Astrocyte (in vitro differentiated cells and primary cell): Measurements from ENCODE around the gene NLGN3. TPM values are rescaled to one million over a fixed set of nuclear protein-coding genes. Genes with fewer than 3 reads are reported as not detected.

Source experiments
- DNase-seq: peaks from one replicate; pipeline ENCODE4 v3.0.0-alpha.2; 2010; ENCODE audit warnings: low read depth
- FAIRE-seq: peaks from 2 replicates; lab custom pipeline; 2011; peaks lifted over from hg19 to GRCh38; lab: Jason Lieb, UNC
- H2AFZ ChIP-seq: 2 replicates; pipeline ENCODE4 v1.6.0; 2012; ENCODE audit warnings: low read depth, low read length, inconsistent platforms
- H3K27ac ChIP-seq: 2 replicates; pipeline ENCODE4 v1.5.1; 2011; ENCODE audit warnings: low read depth, low read length, inconsistent platforms
- H3K27me3 ChIP-seq: 2 replicates; pipeline ENCODE4 v1.6.0; 2011; ENCODE audit warnings: low read length, inconsistent platforms; ENCODE audit not compliant: insufficient read depth
- H3K36me3 ChIP-seq: 2 replicates; pipeline ENCODE4 v1.5.1; 2011; ENCODE audit warnings: low read length, inconsistent platforms; ENCODE audit not compliant: insufficient read depth
- H3K4me1 ChIP-seq: 2 replicates; pipeline ENCODE4 v1.5.1; 2011; ENCODE audit warnings: low read length, inconsistent platforms; ENCODE audit not compliant: insufficient read depth
- H3K4me2 ChIP-seq: 2 replicates; pipeline ENCODE4 v1.6.0; 2012; ENCODE audit warnings: low read length, inconsistent platforms
- H3K4me3 ChIP-seq: 2 replicates; pipeline ENCODE4 v1.5.1; 2011; ENCODE audit warnings: low read depth, mild to moderate bottlenecking, low read length, inconsistent platforms; ENCODE audit not compliant: insufficient read depth
- H3K79me2 ChIP-seq: 2 replicates; pipeline ENCODE4 v1.6.0; 2012; ENCODE audit warnings: mild to moderate bottlenecking, low read length, inconsistent platforms; ENCODE audit not compliant: insufficient read depth
- H3K9ac ChIP-seq: 2 replicates; pipeline ENCODE4 v1.6.0; 2012; ENCODE audit warnings: mild to moderate bottlenecking, low read length, inconsistent platforms
- H3K9me3 ChIP-seq: 2 replicates; pipeline ENCODE4 v1.5.1; 2012; ENCODE audit warnings: low read depth, mild to moderate bottlenecking, low read length, inconsistent platforms; ENCODE audit not compliant: insufficient read depth
- H4K20me1 ChIP-seq: 2 replicates; pipeline ENCODE4 v1.6.0; 2012; ENCODE audit warnings: low read length, inconsistent platforms; ENCODE audit not compliant: insufficient read depth
- H3K27ac Mint-ChIP-seq: one replicate; pipeline ENCODE4 v1.8.0; 2021; ENCODE audit warnings: mild to moderate bottlenecking, mixed read lengths; ENCODE audit not compliant: unreplicated experiment
- H3K27me3 Mint-ChIP-seq: one replicate; pipeline ENCODE4 v1.8.0; 2021; ENCODE audit warnings: low read depth, mixed read lengths; ENCODE audit not compliant: unreplicated experiment
- H3K36me3 Mint-ChIP-seq: one replicate; pipeline ENCODE4 v1.8.0; 2021; ENCODE audit warnings: low read depth, mixed read lengths; ENCODE audit not compliant: unreplicated experiment
- H3K4me1 Mint-ChIP-seq: one replicate; pipeline ENCODE4 v1.8.0; 2021; ENCODE audit warnings: low read depth, mixed read lengths; ENCODE audit not compliant: unreplicated experiment
- H3K4me3 Mint-ChIP-seq: one replicate; pipeline ENCODE4 v1.8.0; 2021; ENCODE audit warnings: mild to moderate bottlenecking, moderate library complexity, mixed read lengths; ENCODE audit not compliant: unreplicated experiment
- H3K9me3 Mint-ChIP-seq: one replicate; pipeline ENCODE4 v1.8.0; 2021; ENCODE audit warnings: mild to moderate bottlenecking, mixed read lengths; ENCODE audit not compliant: unreplicated experiment
- CTCF ChIP-seq: IDR thresholded peaks from 2 replicates; pipeline ENCODE4 v1.5.1; 2011; ENCODE audit warnings: low read depth, mild to moderate bottlenecking, inconsistent platforms, low read length, moderate library complexity; ENCODE audit not compliant: insufficient read depth
- EZH2 ChIP-seq: IDR thresholded peaks from 2 replicates; pipeline ENCODE4 v1.6.1; 2012; ENCODE audit warnings: mild to moderate bottlenecking, low read length, inconsistent platforms; ENCODE audit not compliant: insufficient read depth
- total RNA-seq: library from RNA; stranded (reverse); gene quantifications from 2 replicates; pipeline ENCODE4 v1.2.1, GENCODE V29; 2021

The NLGN3 gene
- total RNA-seq, 1 donor from 2014 or later, result 0.93 TPM

GRCh38 chrX:71102292-71102691, 42.3 kb upstream of the NLGN3 start:
- no peak overlapping the region for H3K27ac Mint-ChIP-seq
- H3K4me2 ChIP-seq, result no peak overlapping the region
- no peak for FAIRE-seq

GRCh38 chrX:71103110-71103983, 41.3 kb upstream of the NLGN3 start:
- no peak for FAIRE-seq
- H3K27ac Mint-ChIP-seq, result peak overlapping the region; percentile 83

More at GRCh38 chrX:71102292-71102691, 42.3 kb upstream of the NLGN3 start:
- no peaks in the 10 kb centered on the region for H3K36me3 ChIP-seq
- no peaks in the 10 kb centered on the region for H3K4me1 ChIP-seq
- no peak overlapping the region for H3K4me3 ChIP-seq
- H2AFZ ChIP-seq, result no peak overlapping the region
- no peaks in the 10 kb centered on the region for H4K20me1 ChIP-seq
- H3K36me3 Mint-ChIP-seq, result no peaks in the 10 kb centered on the region
- no peak overlapping the region for H3K4me3 Mint-ChIP-seq
- no peaks in the 10 kb centered on the region for H3K79me2 ChIP-seq
- DNase-seq, result no peak
- H3K27me3 ChIP-seq, result no peaks in the 10 kb centered on the region
- H3K4me1 Mint-ChIP-seq, result peaks cover 25% of the 10 kb centered on the region
- H3K9ac ChIP-seq, result no peak overlapping the region
- no peaks in the 10 kb centered on the region for H3K9me3 ChIP-seq
- no peak overlapping the region for H3K27ac ChIP-seq
- H3K9me3 Mint-ChIP-seq, result no peaks in the 10 kb centered on the region
- H3K27me3 Mint-ChIP-seq, result peaks cover 3% of the 10 kb centered on the region
- TF ChIP-seq CTCF, result no peak
- TF ChIP-seq EZH2, result no peak

More at GRCh38 chrX:71103110-71103983, 41.3 kb upstream of the NLGN3 start:
- Mint-ChIP-seq H3K27me3 (peaks cover 3% of the 10 kb centered on the region), H3K9me3 (no peaks in the 10 kb centered on the region), H3K36me3 (no peaks in the 10 kb centered on the region), H3K4me3 (peak overlapping the region; percentile 62), H3K4me1 (peaks cover 34% of the 10 kb centered on the region)
- no peak for TF ChIP-seq CTCF
- no peak for TF ChIP-seq EZH2
- Histone ChIP-seq H3K27me3 (no peaks in the 10 kb centered on the region), H3K9ac (no peak overlapping the region), H3K36me3 (no peaks in the 10 kb centered on the region), H3K27ac (no peak overlapping the region), H3K4me2 (no peak overlapping the region), H2AFZ (no peak overlapping the region), H3K4me3 (no peak overlapping the region), H4K20me1 (no peaks in the 10 kb centered on the region), H3K79me2 (no peaks in the 10 kb centered on the region), H3K4me1 (no peaks in the 10 kb centered on the region), H3K9me3 (no peaks in the 10 kb centered on the region)
- no peak for DNase-seq
